HG03175 (cell line): ENCODE measurements around the gene PHF24.
"Not testable (repeated sequence)": the region's sequence is repeated elsewhere in the genome, so short reads cannot be mapped to it uniquely, and the experiment has no call there.

ENCODE experiments used
- ATAC-seq: cut with Tn5 transposase; IDR thresholded peaks from one replicate; pipeline ENCODE4 v1.9.1; 2021; ENCODE audit warnings: mild to moderate bottlenecking, moderate library complexity; ENCODE audit not compliant: unreplicated experiment

PHF24 gene

GRCh38 chr9:34957492-34958410 lies at the start of gene PHF24:
PHF24 (plus strand) TSS chr9:34958285; CDS start chr9:34971299, 13,014 bp downstream.
- ATAC-seq: no peak

GRCh38 chr9:34927061-34927460 lies 31.0 kb upstream of the PHF24 start:
- no peak for ATAC-seq

GRCh38 chr9:34928921-34929320 lies 29.2 kb upstream of the PHF24 start:
- ATAC-seq: no peak

- no peak for ATAC-seq
Measured at GRCh38 chr9:34929506-34930102, 28.5 kb upstream of the PHF24 start.

- ATAC-seq: not testable (repeated sequence)
Measured at GRCh38 chr9:34939989-34940388, 18.1 kb upstream of the PHF24 start.

- no peak for ATAC-seq
Measured at GRCh38 chr9:34948451-34948850, 9.6 kb upstream of the PHF24 start.

GRCh38 chr9:34954225-34954624 lies 3.9 kb upstream of the PHF24 start:
- no peak for ATAC-seq

- not testable (repeated sequence) for ATAC-seq
Measured at GRCh38 chr9:34956066-34956465, 2.0 kb upstream of the PHF24 start.

- ATAC-seq: no peak
Measured at GRCh38 chr9:34956648-34957047, 1.4 kb upstream of the PHF24 start.

GRCh38 chr9:34958411-34958982 lies 412 bp downstream of the PHF24 start:
- ATAC-seq: no peak

- no peak for ATAC-seq
Measured at GRCh38 chr9:34959461-34959860, 1.4 kb downstream of the PHF24 start.

- ATAC-seq: no peak
Measured at GRCh38 chr9:34961574-34962490, 3.7 kb downstream of the PHF24 start.

GRCh38 chr9:34962546-34962945 lies 4.5 kb downstream of the PHF24 start:
- ATAC-seq: no peak

GRCh38 chr9:34963552-34963951 lies 5.5 kb downstream of the PHF24 start:
- ATAC-seq: no peak

- no peak for ATAC-seq
Measured at GRCh38 chr9:34964458-34964857, 6.4 kb downstream of the PHF24 start.

- ATAC-seq: no peak
Measured at GRCh38 chr9:34971146-34971811, 13.2 kb downstream of the PHF24 start.

- ATAC-seq: no peak
Measured at GRCh38 chr9:34974664-34975063, 16.6 kb downstream of the PHF24 start.

- no peak for ATAC-seq
Measured at GRCh38 chr9:34976441-34976840, 18.4 kb downstream of the PHF24 start.

GRCh38 chr9:34976992-34977391 lies 18.9 kb downstream of the PHF24 start:
- no peak for ATAC-seq

- ATAC-seq: no peak
Measured at GRCh38 chr9:34980181-34980761, 22.2 kb downstream of the PHF24 start.
